Activated CD4-positive, alpha-beta T cell treated with anti-CD3 and anti-CD28 coated beads for 4 hours (primary cell): Measurements from ENCODE around the gene CAMK2B.
"Not testable (repeated sequence)": the region's sequence is repeated elsewhere in the genome, so short reads cannot be mapped to it uniquely, and the experiment has no call there.

ENCODE experiments used
- DNase-seq, 2 donors: peaks; one replicate each; pipeline ENCODE4 v3.0.0-alpha.2; 2020

Gene CAMK2B

DNA sequence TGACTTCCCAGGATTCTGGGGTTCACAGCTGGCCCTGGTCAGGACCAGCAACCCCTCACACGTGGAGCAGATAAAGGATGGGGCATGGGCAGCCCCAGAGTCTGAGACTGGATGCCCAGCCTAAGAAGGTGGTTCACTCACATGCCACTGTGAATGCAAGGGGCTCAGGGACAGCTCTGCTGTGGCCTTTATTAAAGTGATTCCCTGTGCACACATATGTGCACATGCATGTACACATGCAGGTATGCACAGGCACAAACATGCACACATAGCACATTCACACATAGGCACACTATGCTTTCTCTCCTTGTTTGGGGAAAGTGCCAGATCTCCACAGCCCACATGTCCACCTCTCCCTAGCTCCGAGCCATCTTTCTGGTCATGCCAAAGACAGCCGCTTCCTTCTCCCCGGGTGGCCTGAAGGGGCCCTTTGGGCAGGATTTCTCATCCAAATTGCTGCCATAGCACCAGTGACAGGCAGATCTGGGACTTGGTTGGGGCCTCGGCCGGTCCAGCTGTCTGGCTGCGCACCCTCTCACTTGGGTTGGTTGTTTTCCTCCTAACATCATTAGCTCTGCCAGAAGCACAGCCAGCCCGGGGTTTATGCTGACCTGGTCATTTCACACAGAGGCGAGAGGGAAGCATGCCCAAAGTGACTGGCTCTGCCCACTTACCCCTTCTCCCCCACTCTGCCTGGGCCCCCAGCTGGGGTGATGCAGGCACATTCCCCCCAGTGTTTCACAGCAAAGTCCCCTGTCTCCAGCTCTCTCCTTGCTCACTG lies 137.6 kb downstream of the CAMK2B start:
- no peak for DNase-seq

DNA sequence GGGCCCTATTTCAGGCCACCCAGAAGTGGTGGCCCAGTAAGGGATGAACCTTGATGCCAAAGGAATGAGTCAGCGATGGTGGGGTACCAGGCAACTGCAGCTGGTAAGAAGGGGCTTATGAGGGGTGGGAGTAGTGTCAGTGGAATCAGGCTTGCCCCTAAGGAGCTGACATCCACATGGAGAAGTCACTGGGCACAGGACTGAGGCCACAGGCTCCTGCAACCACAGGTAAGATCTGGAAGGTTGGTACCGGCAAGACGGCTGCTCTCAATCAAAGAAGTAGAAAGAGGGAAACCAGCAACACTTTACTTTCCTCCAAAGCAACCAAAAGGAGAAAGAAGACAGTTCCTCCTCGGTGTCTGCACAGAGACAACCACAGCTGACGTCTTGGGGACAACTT lies 138.7 kb downstream of the CAMK2B start:
- no peak for DNase-seq

DNA sequence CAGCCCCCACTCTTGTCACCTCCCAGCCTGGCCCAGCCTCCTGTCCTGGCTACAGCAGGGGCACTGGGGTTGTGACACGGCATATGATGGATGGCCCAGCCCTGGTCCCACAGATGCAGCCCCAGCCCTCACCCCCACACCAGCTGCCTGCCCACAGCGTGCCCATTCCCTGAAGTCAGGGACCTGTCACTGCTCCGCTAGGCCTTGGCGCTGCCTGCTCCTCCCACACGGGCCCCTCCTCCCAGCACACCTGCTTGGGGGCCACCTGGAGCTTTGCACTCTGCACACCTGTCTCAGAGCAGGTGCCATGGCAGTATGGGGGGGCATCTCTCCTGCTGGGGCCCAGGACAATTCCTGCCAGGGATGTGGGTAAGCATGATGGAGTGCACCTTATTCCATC lies 139.7 kb downstream of the CAMK2B start:
- DNase-seq = no peak

DNA sequence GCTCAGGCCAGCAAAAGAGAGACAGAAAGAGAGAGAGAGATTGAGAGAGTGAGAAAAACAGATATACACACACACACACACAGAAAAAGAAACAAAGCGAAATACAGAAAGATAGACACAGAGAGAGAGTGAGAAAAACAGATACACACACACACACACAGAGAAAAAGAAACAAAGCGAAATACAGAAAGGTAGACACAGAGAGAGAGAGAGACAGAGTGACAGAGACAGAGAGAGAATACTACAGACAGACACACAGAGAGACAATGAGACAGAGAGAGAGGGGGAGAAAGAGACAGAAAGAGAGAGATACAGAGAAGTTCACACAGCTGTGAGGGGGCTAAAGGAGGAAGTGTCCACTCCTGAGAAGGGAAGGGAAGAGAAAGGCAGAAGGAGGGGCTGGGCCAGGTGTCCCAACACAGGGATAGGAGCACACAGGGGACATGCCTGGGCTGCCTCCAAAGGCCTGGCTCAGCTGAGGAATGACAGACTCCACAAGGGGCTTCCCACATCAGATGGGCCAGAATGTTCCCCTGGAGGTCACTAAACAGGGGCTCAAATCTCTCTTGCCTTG lies 140.4 kb downstream of the CAMK2B start:
- no peak for DNase-seq

DNA sequence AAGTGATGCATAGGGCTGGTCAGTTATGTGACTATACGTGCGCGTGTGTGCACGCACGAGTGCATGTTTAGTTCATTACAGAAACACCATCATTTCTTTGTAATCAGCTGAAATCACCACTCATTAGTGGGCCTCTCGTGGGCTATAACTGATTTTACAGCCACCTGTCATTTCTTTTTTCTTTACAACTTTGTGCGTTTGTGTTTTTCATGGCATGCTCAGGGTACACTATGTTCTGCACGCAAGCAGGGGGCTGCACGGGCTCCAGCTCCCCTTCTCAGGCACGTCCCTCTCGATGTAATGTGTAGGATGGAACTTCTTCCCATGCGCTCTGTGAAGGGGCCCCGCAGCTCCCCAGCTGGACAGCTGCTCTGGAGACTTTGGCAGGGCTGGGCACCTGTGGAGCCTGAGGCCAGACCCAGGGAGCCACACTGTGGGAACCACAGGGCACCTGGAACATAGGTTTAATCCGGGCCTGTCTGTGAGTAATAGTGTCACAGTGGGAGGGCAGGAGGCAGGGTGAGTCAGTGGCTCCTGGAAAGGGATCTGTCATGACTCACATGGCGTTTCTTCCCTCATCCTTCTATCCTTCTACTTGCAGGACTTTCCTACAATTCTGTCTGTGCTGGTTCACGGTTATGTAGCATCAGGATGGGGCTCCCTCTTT lies 141.1 kb downstream of the CAMK2B start:
- no peak for DNase-seq

DNA sequence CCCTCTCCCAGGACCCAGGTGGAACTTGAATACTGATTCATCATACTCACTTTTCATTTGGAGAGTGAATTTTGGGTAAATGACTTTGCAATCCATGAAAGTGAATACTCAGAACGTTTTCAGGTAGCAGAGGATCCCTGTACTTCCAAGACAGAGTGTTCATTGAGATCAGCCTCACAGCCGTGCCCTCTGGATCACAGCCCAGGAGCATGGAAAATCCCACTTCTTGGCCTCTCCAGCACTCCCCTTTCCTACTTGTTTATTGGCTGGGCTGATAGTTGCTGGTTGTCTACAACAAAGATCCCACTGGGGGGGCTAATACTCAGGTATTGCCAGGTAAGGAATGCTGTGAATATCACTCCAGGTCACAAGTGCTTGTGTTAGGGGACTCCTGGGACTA lies 142.0 kb downstream of the CAMK2B start:
- DNase-seq = peak in 1 of 2 donors; percentile 20

DNA sequence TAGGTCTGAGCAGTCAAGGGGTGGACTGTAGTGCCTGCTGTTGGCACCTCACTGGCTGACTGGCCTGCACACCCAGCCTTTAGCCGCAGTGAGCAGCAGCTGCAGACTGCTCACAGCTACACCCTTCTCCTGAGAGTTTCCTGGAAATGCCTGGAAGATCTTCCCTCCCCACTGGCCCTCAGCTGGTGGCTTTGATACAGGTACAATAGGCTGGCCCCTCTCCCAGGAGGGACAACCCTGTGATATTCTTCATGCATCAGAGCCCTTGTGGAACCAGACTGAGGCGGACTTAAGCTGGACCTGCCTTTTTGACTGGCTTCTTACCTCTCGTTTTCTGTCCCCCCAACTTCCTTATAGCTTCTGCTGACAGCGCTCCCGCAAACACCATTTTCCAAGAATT lies 142.6 kb downstream of the CAMK2B start:
- DNase-seq = no peak

DNA sequence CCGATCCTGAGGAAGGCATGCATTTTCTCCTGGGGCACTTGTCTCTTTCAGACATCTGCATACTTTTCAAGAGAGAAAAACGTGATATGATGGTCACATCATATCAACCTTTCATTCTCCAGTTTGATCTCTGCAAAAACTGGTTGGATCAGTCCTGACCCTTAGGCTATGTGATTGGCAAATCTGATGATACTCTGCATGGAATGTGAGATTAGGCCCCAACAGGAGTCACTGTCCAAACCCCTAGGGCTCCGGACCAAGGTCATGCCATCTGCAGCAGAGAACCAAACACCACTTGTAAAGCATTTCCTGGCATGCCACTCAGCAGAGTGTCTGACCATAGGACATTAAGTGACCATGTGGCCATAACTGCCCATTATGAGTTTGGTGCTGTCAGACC lies 144.8 kb downstream of the CAMK2B start:
- no peak for DNase-seq

DNA sequence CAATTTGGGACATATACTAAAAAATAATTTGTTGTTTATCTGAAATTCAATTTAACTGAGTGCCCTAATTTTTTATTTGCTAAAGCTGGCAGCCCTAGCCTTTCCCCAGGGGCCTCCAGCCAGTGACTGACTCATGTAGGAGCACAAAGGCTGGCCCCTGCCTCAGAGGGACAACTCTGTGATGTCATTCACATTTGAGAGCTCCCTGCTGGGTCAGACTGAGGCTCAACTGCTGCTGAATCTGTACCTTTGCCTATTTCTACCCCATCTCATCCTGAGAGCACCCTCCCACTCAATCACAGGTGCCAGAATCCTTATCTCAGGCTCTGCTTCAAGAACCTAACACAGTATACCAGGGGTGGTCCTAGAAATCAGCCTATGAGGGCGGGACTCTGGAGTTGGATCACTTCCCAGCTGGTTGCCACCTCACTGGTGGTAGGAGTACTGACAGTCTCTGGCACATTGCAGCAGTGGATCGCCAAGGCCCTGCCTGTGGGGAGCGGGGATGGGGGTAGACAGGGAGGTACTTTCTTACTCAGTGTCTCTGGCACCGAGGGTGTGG lies 147.7 kb downstream of the CAMK2B start:
- no peak for DNase-seq

DNA sequence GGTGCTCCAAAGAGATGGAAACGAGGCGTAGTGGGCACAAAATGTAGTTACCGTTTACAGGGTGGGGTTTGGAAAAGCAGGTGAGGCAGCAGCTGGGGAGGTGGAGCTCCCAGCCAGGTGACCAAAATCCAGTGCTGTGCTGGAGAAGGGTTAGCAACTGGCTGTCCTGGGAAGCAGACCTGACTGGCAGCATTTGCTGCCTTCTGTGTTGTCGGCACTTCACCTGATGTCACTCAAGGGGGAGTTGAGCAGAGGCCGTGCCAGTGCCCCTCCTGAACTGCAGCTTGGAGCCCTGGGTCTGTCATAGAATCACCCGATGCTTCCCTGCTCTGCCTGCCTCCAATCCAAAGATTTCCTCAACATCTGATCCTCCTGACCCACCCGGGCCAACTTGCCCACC lies 148.9 kb downstream of the CAMK2B start:
- DNase-seq = no peak

DNA sequence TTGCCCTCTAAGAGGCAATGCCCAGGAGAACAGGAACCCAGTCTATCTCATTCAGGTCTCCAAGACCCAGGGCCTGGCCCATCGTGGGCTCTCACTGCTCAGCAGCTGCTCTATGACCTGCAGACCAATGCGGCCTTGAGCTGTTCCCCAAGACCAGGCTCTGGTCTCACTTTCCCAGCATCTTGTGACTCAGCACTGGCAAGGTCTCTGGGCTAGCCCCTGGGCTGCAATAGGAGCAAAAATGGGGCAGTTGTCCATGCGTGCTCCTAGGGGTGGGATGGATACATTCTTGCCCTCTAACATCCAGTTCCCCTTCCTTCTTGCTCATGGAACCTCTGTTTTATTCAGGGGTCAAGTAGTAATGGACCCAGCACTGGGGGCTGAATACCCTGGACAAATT lies 149.7 kb downstream of the CAMK2B start:
- DNase-seq = no peak

DNA sequence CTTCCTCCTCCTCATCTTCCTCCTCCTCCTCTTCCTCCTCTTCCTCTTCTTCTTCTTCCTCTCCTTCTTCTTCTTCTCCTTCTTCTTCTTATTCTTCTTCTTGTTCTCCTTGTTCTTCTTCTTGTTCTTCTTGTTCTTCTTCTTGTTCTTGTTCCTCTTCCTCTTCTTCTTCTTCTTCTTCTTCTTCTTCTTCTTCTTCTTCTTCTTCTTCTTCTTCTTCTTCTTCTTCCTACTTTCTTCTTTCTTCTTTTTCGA lies 150.8 kb downstream of the CAMK2B start:
- not testable (repeated sequence) for DNase-seq

DNA sequence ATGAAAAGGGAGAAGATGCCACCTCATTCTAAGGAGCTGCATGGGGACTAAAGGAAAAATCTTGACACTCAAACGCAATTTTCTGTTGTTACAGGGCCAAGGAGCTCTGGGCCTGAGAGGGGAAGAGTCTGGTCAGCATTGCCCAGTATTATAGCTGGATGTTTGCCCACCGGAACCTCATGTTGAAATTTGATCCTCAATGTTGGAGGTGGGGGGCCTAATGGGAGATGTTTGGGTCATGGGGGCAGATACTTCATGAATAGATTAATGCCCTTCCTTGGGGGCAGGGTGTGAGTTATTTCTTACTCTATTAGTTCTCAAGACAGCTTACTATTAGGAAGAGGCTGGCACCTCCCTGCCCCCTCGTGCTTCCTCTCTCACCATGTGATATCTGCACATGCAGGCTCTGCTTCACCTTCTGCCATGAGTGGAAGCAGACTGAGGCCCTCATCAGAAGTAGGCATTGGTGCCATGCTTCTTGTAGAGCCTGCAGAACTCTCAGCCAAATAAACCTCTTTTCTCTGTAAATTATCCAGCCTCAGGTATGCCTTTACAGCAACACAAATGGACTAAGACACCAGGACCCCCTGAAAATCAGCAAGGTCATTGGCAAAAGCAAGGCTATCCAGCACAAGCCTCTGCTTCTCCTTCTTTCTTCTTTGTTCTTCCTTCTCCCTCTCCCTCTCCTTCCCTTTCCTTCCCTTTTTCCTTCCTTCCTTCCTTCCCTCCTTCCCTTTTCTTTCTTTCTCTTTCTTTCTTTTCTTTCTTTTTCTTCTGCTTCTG lies 151.3 kb downstream of the CAMK2B start:
- DNase-seq = no peak

DNA sequence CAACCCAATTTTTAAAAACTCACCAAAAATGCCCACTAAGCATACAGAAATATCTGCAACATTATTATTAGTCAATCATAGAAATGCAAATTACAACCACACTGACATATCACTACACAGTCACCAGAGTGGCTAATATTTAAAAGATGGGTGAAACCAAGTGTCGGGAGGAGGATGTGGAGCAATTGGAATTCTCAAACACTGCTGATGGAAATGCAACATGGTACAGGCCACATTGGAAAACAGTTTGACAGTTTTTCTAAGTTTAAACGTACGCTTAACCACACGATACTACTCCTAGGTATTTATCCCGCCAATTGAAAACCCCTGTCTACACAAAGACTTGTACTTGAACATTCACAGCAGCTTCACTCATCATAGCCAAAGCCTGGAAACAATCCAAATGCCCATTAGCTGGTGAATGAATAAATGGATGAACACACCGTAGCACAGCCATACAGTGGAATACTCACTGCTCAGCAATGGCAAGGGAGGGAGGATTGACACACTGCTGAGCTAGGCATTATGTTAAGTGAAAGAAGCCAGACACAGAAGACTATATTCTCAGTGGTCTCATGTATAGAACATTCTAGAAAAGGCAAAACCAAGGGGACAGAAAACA lies 152.5 kb downstream of the CAMK2B start:
- no peak for DNase-seq

DNA sequence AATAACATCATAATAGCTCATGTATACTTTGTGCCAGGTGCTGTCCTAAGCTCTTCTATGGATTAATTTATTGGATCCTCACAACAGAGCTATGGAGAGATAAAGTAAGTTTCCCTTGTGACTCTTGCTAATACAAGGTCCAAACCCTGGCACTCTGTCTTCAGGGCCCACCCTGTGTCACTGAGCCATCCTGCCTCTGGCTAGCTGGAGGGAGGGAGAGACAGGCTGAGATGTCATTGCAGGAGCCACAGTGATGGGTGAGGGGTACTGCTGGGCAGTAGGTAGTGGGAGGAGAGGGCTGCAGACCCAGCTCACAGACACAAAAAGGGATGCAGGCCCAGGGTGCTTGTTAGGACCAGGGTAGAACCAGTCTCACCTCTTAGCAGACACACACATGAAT lies 153.0 kb downstream of the CAMK2B start:
- DNase-seq = no peak

DNA sequence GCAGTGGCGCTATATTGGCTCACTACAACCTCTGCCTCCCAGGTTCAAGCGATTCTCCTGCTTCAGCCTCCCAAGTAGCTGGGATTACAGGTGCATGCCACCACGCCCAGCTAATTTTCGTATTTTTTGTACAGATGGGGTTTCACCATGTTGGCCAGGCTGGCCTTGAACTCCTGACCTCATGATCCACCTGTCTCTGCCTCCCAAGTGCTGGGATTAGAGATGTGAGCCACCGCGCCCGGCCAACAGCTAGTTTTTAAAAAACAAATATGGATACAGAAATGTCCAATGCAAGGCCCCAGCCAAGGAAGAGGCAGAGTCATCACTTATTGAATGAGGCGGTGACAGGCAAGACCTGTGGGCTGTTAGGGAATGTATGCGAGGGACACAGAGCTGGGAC lies 153.5 kb downstream of the CAMK2B start:
- DNase-seq = not testable (repeated sequence)

DNA sequence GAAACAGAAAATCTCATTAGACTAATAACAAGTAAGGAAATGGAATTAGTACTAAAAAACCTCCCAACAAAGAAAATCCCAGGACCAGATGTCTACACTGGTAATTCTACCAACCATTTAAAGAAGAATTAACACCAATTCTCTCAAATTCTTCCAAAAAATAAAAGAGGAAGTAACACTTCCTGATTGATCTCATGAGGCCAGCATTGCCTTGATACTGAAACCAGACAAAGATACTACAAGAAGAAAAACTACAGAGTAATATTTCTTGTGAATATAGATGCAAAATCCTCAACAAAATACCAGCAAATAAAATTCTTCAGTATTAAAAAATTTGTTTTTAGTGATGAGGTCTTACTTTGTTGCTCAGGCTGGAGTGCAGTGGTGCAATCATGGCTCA lies 157.5 kb downstream of the CAMK2B start:
- no peak for DNase-seq
